DMS114 treated with DMSO at 0.1 percent for 48 hours (cell line): ENCODE data around the gene RABGAP1.

Experiments
- DNase-seq: peaks from one replicate; lab custom pipeline; 2025; ENCODE audit not compliant: unreplicated experiment; lab: John Stamatoyannopoulos, UW

Gene RABGAP1

DNA sequence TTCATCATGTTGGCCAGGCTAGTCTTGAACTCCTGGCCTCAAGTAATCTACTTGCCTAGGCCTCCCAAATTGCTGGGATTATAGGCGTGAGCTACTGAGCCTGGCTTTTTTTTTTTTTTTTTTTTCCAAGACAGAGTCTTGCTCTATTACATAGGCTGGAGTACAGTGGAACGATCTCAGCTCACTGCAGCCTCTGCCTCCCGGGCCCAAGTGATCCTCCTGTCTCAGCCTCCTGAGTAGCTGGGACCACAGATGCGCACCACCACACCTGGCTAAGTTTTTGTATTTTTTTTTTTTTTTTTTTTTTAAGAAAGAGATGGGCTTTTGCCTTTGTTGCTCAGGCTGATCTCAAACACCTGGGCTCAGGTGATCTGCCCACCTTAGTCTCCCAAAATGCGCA lies 66.4 kb downstream of the RABGAP1 start:
- no peak for DNase-seq

DNA sequence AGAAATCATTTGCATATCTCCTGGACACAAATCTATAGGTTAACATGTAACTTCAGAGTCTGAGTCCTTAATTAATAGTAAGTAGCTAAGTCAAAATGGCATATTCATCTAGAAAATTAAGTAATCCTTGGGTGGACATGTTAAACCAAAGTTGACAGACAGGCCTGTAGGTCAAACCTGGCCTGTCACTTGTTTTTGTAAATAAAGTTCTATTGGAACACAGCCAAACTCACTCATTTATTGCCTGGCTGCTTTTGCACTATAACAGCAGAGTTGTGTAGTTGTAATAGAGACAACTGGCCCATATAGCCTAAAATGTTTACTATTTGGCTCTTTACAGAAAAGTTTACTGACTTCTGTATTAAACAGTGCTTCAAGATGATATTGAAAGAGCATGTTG lies 68.1 kb downstream of the RABGAP1 start:
- DNase-seq: no peak

DNA sequence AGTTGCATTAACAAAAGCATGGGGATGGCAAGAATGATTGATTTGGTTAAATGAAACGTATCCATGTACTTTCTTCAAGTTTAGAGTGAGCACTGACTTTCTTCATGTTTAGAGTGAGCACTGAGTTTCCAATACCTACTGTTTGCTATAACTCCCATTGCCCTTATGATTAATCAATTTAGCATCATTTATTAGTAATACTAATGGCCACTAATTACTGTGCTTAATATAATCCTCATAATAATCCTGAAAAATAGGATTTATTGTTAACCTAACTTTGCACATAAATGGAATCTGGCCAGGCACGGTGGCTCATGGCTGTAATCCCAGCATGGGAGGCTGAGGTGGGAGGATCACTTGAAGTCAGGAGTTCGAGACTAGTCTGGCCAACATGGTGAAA lies 70.6 kb downstream of the RABGAP1 start:
- DNase-seq: no peak

DNA sequence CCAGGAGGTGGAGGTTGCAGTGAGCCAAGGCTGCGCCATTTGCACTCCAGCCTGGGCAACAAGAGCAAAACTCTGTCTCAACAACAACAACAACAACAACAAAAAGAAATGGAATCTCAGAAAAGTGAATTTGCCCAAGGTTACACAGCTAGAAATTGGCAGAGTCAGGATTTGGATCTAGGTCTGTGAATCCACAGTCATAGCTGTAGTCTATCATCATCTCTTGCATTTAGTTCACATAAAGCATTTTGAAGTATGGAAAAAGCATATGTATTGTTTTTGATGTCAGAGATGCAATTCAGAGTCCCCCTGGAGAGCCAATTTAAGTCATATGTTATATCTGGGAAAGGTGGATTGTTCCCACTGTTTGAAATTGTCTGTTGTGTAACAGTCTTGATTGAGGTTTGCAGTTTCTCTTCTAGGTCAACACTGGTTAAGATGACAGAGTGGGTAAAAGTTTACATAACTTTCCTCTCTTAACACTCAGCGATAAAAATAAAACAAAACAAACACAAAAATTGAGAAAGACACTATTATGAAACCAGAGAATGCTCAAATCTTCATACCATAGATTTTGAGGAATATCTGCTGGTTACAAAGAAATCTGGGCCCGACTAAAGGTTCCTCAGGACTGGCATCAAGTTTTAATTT lies 71.2 kb downstream of the RABGAP1 start:
- DNase-seq: no peak

DNA sequence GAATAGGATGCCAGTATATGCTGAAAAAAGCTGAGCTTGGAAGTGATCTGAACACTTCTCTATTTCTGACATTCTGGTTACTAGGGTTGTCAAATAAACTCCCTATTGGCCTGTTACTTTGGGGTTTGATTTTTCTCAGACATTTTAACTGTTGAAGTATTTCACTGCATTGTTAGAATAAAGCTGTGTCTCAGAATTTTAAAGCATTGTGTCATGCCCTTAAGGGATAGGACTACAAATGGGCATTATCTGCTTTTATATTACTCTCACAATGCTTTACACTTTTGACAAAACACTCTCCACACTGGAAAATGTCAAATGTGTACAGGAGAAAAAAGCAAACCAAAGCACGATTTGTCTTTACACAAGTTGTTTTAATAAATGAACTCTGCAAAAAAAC lies 75.8 kb downstream of the RABGAP1 start:
- DNase-seq: no peak

DNA sequence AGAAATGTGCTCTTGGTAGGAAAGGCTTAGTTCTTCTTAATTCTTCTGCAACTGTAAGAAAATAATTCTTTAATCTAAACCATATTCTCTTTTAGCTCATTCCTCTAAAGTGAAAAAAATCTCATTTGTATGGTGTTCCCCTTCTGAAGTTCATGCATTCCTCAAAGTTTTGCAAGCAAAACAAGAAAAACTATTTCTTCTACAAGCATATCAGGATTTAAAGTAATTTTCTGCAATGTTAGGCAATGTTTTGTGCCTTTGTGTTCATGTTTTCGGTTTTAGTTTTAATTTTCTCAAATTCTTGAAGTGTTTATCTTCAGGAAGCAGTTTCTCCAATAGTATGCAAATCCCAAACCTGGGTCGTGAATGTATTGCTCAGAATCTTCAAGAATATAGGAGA lies 80.0 kb downstream of the RABGAP1 start:
- no peak for DNase-seq

DNA sequence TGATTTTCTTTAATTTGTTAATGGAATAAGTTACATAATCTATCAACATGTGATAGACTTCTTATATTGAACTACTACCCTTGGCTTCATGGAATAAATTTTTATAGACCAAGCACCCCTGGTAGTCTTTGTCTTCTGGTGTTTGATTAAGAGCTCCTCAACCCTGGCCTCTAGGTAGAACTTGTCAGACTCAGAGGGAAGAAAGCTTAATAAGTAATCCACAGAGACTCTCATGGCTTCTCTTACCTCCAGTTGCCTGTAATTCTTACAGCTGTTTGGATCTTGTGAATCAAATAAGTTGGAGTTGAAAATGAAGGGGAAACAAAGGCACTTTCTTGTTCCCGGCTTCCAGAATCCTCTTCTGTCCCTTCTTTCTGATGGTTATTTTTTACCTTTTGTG lies 85.6 kb downstream of the RABGAP1 start:
- DNase-seq: no peak

DNA sequence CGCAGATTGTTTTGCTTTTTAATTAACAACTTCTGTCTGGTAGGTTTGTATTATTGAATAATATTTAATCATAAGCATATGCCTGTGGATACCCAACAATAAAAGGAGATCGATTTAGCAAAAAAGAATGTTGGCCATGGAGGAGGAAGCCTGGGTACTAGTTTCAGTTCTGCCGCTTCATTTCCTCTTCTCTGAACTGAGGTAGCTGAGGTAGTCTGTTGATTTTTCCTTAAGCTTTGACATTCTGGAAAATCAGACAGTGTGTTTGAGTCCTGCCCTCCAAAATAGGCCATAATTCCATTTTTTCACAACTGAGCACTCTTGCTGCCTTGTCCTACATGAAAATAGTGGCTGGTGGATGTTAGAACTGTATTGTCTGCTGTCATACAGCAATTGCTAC lies 86.7 kb downstream of the RABGAP1 start:
- no peak for DNase-seq

DNA sequence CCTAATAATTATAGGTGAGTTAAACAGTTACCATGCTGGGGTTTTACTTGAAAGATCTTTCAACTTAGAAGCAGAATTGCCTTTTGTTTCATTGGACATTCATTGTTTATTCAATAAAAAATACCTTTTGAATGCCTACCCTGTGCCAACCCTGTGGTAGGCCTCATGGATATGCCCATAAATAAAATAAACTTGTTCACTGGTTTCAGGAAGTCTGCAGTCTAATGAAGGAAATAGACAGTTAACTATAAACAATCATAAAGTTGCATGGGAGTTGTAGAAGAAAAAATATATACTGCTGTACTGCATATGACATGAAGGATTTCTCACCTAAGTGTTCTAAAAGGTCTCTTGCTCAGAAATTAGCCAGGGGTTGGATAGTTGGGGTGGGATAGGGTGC lies 87.3 kb downstream of the RABGAP1 start:
- no peak for DNase-seq

DNA sequence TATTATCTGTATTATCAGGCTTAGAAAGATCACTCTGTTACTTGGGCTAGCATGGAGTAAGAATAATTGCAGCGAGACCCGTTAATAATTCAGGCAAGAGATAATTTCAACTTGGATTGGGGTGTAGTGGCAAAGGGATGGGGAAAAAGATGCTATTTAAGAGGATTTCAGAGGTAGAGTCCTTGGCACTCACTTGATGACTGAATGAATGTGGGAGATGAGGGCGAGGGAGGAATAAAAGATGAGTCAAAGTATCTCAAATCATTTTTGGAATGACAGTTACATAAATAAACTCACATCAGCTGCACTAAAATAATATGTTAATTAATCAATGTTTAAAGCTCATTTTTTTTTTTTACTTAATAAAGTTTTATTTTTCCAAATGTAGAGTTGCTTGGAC lies 88.2 kb downstream of the RABGAP1 start:
- no peak for DNase-seq

DNA sequence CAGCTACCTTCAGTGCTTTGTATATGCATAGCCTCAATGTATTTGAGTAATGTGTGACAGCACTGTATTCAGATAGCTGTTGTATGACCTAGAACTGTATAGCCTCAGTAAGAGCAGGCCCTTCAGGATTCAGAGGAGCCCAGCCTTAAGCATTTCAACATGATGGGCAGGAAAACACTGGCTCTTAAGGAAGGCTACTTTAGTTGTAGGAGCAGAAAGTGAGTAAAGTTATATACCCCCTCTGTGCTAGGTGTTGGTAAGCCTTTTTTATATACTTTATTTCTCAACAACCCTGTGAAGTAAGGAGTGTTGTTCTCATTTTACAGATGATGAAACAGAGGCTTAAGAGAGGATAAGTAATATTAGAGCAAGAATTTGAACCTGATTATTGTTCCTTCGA lies 91.1 kb downstream of the RABGAP1 start:
- DNase-seq: no peak

DNA sequence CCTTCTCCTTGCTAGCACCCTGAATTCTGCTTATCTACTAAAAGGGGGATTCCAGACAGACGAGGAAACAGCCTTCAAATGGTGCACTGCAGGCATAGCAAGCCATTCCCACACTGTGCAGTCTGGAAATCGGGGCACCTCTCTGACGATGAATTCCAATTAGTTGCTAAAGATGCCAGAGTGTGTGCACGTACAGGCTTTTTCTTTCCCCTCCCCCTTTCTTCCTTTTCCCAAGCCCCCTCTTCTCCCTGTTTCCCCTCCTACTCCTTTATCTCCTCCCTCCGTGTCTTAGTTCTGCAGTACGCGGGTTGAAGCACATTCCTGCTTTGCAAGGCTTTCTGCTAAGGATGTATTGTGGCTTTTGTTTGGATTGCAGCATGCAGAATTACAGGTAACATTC lies 92.5 kb downstream of the RABGAP1 start, which contains the start of gene GPR21:
Gene GPR21, plus strand, starts transcription at position 316 of the 400 bp plus-strand sequence. CDS start 900 bp downstream, outside the sequence.
- DNase-seq: no peak

DNA sequence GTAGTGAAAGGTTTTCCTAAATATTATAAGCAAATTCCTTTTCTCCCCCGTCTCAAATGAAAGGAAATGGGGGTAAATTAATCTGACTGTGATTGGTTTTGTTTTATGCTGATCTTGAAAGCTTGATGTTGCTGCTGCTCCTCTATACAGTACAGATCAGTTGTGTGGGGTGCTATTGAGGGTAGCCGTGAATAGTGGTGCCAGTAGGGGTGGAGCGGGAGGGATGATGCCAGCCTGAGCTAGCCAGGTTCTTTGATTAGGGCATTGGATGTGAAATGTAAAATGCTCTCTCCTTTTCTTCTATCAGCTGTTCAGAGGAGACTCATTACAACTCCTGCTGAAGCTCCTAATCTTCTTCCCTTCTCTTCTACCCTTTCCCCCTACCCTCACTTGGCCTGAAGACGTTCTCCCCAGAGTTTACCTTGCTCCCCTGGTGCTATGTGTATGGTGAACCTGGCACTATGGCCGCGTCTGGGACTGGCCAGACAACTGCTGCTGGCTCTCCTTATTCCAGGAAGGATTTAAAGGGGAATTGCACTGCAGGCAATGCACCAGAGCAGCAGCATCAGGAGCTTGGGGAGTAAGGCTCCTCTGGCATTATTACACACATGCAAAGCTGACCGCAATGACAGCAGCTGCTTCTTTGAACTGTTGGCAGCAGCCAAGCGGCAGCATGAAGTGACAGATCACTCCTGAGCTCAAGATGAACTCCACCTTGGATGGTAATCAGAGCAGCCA lies 93.2 kb downstream of the RABGAP1 start:
- no peak for DNase-seq

DNA sequence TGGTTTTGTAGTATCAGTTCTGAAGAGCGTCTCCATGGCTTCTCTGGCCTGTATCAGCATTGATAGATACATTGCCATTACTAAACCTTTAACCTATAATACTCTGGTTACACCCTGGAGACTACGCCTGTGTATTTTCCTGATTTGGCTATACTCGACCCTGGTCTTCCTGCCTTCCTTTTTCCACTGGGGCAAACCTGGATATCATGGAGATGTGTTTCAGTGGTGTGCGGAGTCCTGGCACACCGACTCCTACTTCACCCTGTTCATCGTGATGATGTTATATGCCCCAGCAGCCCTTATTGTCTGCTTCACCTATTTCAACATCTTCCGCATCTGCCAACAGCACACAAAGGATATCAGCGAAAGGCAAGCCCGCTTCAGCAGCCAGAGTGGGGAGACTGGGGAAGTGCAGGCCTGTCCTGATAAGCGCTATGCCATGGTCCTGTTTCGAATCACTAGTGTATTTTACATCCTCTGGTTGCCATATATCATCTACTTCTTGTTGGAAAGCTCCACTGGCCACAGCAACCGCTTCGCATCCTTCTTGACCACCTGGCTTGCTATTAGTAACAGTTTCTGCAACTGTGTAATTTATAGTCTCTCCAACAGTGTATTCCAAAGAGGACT lies 94.2 kb downstream of the RABGAP1 start:
- no peak for DNase-seq

DNA sequence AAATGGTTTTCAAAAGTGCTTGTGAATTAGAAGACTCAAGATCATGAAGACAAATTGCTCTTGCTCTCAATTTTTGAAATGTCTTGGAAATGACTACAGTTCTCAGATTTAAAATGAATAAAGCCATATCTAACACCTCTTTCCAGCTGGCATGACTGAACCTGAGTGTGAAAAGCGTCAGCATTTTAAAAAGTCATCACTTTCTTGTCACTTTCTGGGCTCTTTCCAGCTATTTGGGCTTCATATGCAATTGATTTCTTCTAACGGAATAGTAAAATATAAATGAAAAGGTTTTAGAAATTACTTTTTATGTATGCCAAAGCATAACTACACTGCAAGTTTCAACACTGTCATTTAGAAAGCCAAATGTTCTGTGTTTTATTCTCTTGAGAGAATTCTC lies 95.0 kb downstream of the RABGAP1 start:
- DNase-seq: no peak

DNA sequence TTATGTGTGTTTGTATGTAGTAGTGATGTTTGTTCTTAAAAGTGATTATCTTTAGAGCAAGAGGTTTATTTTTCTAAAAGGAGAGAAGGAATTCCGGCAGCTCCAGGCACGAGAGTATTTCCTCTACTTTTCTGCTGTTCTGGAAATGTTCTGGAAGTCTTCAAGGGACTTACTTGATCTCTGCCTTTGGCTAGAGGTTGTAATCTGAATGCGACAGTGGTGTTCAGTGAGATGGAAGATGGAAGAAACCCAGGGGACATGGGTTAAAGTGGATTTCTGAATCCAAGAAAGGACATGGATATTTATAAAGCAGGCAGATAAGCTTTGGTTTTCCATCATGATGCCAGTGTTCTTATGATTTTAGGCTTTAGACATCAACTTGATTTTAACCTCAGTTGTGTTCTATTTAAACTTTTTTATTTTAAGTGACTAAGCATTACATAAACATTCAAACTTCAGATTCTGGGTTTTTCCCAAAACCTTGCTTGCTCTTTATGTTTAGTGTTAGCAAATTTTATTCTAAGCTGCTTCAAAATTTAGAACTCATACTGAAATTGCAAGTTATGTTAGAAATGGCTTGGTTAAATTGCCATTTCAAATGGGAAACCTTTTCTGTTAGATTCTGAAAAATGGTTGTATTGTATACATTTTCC lies 96.2 kb downstream of the RABGAP1 start:
- no peak for DNase-seq

DNA sequence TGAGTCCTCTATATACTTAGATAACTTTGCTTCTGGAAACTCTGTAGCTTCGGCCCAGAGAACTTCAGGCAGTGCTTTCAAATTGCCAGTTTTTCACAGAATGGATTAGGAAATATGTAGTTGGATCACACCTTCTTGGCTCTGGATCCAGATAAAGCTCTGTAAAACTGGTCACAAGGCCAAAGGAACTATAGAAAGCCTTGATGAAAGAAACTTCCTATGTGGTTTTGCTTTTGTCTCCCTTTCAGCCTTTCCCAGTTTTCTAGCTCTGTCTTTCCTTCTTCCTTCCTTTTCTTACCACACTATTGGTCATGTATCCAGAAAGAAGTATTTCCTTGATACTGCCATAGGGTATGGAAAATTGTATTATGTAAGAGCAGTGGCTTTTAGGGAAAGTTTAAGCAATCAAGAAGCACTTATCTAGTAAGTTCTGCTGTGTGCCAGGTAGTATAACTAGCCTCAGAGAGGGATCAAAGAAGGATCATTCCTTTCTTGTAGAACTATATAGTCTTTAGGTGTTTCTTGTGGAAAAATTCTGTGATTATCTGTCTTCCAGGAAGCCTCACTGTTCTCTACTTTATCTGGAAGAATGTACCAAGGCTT lies 98.9 kb downstream of the RABGAP1 start:
- DNase-seq: no peak

DNA sequence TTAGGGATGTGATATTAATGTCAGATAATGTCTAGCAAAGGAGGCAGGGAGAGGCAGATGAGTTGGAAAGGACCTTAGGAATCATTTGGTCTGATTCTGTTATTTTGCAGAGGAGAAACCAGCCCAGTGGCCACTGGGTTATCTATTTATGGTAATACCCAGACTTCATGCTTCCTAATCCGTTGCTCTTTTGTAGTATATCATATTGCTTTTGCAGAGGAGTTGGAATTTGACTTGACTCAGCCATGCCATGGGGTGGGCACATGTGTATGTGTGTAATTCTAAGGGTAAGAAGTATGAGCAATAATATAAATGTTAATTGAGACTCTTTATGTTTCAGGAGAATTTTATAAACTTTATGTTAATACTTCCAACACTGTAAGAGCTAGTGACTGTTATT lies 100.0 kb downstream of the RABGAP1 start:
- DNase-seq: no peak

DNA sequence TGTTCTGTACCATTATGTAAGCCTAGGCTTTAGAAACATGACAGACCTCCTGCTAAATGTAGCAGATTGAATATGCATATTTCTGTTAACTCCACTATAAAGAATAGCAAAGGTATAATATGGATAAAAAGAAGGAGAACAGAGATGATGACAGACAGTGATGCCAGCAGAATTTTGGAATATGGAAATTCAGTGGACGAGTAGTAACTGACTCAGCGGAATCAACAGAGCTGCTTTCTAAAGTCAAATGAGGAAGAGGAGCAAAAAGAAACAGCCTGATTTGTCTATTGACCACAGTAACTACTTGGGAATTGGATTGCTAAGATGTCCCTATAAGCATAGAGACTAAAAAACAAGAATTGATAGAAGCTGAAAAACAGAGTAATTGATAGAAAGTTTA lies 100.7 kb downstream of the RABGAP1 start:
- DNase-seq: no peak

DNA sequence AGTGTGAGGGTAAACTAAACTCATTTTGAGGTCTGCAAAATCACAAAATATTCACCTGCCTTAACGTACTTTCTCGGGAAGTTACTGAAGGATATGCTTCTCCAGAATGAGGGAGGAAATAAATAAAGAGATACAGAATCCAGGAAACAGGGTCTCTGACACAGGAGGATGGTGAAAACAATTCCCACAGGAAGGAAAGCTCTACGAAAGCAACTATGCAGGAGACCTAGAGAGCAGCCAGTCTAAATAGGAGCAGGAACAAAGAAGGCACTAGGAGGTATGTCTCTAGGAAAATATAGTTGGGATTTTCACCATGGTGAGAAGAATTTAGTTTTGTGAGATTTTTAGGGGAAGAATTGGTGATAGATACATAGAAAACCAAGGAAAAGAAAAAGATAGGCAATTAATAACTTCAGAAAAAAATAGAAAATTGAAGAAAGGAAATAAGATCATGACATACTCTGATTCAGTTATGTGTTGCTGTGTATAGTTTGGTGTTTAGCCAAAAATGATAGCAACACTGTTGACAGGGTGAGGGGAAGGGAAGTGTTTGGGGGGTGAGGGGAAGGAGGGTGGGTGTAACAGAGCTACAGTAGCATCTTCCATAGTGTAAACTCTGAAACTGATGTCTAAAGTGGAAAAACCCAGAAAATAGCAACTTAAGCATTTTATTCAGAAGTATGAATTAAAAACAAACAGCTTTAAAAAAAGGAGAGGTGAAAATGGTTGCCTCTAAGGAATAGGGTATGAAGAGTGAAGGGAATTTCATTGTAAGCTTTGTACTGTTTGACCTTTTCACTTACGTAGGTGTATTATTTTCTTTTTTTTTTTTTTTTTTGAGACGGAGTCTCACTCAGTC lies 102.5 kb downstream of the RABGAP1 start:
- DNase-seq: no peak

DNA sequence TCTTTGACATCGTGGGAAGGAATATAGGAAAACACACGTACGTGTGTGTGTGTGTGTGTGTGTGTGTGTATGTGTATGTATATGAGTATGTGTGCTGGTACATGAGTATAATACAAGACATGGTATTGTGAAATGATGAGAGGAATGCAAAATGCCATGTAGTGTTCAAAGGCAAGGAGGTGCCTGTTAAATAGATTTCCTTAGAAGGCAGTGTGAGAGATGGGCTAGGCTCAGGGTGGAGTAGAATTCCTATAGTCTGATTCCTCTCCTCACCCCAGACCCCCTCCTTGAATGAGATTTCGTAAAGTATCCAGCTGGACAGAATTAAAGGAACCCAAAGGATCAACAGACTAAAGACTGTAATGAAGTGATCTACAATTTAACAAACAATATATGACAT lies 103.8 kb downstream of the RABGAP1 start:
- no peak for DNase-seq
